ENCODE results near the gene CACNA2D3. TPM values are rescaled to one million over a fixed set of nuclear protein-coding genes. Genes with fewer than 3 reads are reported as not detected.
A peak's percentile ranks its signal among the peaks of the same experiment; 100 is the strongest.

CACNA2D3 gene
- total RNA-seq, 1 donor from 2014 or later = 0.29 TPM

DNA sequence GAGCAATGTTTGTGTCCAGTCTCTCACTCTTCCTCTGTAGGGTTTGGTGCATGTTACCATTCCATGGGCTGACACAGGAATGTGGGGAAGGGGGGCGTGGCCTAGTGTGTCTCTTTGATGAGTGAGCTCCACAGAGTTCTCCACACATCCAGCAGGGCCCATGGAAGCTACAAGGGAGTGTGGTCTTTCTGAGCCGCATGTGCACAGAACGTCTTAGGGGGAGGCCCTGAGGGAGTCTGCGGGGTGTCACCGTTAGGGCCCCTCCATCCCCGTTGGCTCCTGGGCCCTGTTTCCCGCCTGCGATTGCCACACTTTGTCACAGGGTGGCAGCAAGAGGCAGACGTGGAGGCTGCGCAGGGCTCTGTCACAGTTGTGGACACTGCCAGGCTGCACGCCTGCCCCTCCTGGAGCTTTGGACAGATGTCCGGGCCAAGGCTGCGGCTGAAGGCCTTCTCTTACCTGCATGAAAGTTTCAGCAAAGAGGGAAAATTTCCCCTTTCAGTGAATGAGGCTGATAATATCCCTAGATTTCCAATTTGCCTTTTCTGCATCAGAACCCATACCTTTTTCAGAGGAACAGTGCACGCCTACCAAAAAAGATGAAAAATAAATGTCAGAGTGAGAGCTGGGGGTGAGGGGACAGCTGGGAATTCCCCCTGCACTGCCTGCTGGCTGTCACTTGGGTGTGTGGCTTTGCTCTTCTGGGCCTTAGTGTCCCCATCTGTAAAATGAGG lies 24.3 kb downstream of the CACNA2D3 start:
- H3K4me1 Mint-ChIP-seq (ENCODE audit: low read depth) = no peaks in the 10 kb centered on the region
- peak; percentile 88 for TF ChIP-seq CTCF (IDR thresholded peaks at IDR 0.05; ENCODE audit: unreplicated experiment)
- no peaks in the 10 kb centered on the region for H3K36me3 Mint-ChIP-seq (ENCODE audit: insufficient read depth)
- H3K27me3 Mint-ChIP-seq = peaks cover 30% of the 10 kb centered on the region
- H3K9me3 Mint-ChIP-seq (ENCODE audit: low read depth) = no peaks in the 10 kb centered on the region
- DNase-seq (ENCODE audit: low spot score, unreplicated experiment) = peak; percentile 56
- H3K4me3 Mint-ChIP-seq (ENCODE audit: low read depth) = no peak overlapping the region
- H3K27ac Mint-ChIP-seq = no peak overlapping the region

- no peaks in the 10 kb centered on the region for H3K36me3 Mint-ChIP-seq (ENCODE audit: insufficient read depth)
- no peak overlapping the region for H3K27ac Mint-ChIP-seq
- no peak for TF ChIP-seq CTCF (IDR thresholded peaks at IDR 0.05; ENCODE audit: unreplicated experiment)
- peaks cover 16% of the 10 kb centered on the region for H3K27me3 Mint-ChIP-seq
- no peak overlapping the region for H3K4me3 Mint-ChIP-seq (ENCODE audit: low read depth)
- H3K9me3 Mint-ChIP-seq (ENCODE audit: low read depth) = no peaks in the 10 kb centered on the region
- H3K4me1 Mint-ChIP-seq (ENCODE audit: low read depth) = no peaks in the 10 kb centered on the region
- DNase-seq (ENCODE audit: low spot score, unreplicated experiment) = no peak
Measured at GRCh38 chr3:54150864-54151467, 28.6 kb downstream of the CACNA2D3 start.

DNA sequence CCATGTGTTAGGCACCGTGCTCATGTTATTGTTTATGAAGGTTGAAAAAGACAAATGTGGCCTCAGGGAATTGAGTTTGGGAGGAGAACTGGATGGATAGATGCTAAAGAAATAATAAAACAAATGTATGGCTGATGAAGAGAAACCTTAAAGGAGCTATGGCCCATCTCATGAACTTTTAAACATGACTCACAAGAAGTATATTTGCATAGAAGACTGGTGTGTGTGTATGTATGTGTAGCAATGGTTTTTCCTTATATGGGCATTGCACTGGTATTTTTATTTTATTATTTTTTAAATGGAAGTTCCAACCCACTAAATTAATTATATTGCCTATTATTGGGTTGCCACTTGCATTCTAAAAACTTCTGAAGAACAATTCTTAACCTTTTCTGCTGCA lies 31.1 kb downstream of the CACNA2D3 start:
- Mint-ChIP-seq H3K4me3 (ENCODE audit: low read depth) (no peak overlapping the region), H3K27ac (no peak overlapping the region), H3K9me3 (ENCODE audit: low read depth) (no peaks in the 10 kb centered on the region), H3K4me1 (ENCODE audit: low read depth) (peaks cover 3% of the 10 kb centered on the region), H3K36me3 (ENCODE audit: insufficient read depth) (no peaks in the 10 kb centered on the region), H3K27me3 (peaks cover 5% of the 10 kb centered on the region)
- DNase-seq (ENCODE audit: low spot score, unreplicated experiment) = no peak
- no peak for TF ChIP-seq CTCF (IDR thresholded peaks at IDR 0.05; ENCODE audit: unreplicated experiment)

GRCh38 chr3:54157860-54158259 lies 35.5 kb downstream of the CACNA2D3 start:
- Mint-ChIP-seq H3K4me1 (ENCODE audit: low read depth) (peaks cover 4% of the 10 kb centered on the region), H3K27me3 (peaks cover 13% of the 10 kb centered on the region), H3K4me3 (ENCODE audit: low read depth) (no peak overlapping the region), H3K9me3 (ENCODE audit: low read depth) (no peaks in the 10 kb centered on the region), H3K36me3 (ENCODE audit: insufficient read depth) (no peaks in the 10 kb centered on the region), H3K27ac (no peak overlapping the region)
- DNase-seq (ENCODE audit: low spot score, unreplicated experiment) = no peak
- no peak for TF ChIP-seq CTCF (IDR thresholded peaks at IDR 0.05; ENCODE audit: unreplicated experiment)

GRCh38 chr3:54159917-54160316 lies 37.6 kb downstream of the CACNA2D3 start:
- Mint-ChIP-seq H3K9me3 (ENCODE audit: low read depth) (no peaks in the 10 kb centered on the region), H3K4me1 (ENCODE audit: low read depth) (peaks cover 4% of the 10 kb centered on the region), H3K4me3 (ENCODE audit: low read depth) (no peak overlapping the region), H3K36me3 (ENCODE audit: insufficient read depth) (no peaks in the 10 kb centered on the region), H3K27me3 (peaks cover 18% of the 10 kb centered on the region), H3K27ac (no peak overlapping the region)
- TF ChIP-seq CTCF (IDR thresholded peaks at IDR 0.05; ENCODE audit: unreplicated experiment) = no peak
- DNase-seq (ENCODE audit: low spot score, unreplicated experiment) = no peak
